K562 (cell line): ENCODE data around the gene ZNF627. TPM values are rescaled to one million over a fixed set of nuclear protein-coding genes. Genes with fewer than 3 reads are reported as not detected.

Source experiments
- ATF1 ChIP-seq, 2 experiments: fragments of 450-650 bp in 1 of 2; IDR thresholded peaks; 2 replicates each; pipeline ENCODE4 v1.6.1; 2016; ENCODE audit warnings: missing compliant biosample characterization in 1 of 2, missing genetic modification characterization in 1 of 2
- BMI1 ChIP-seq: fragments of 150-350 bp; IDR thresholded peaks from 2 replicates; pipeline ENCODE4 v1.6.1; 2014; ENCODE audit warnings: low read length
- CCNT2 ChIP-seq: IDR thresholded peaks from 2 replicates; pipeline ENCODE4 v1.6.1; 2011; ENCODE audit warnings: borderline replicate concordance, low read depth, mild to moderate bottlenecking, moderate library complexity, mixed read lengths, low read length; ENCODE audit not compliant: insufficient read length; ENCODE audit errors: extremely low read depth
- CREB1 ChIP-seq, 2 experiments: sonication (generic) in 1 of 2; formaldehyde crosslinking in 1 of 2; IDR thresholded peaks; 2 replicates each; pipeline versions ENCODE4 v1.6.1 to v1.8.0; 2012 to 2022; ENCODE audit warnings: inconsistent platforms in 1 of 2, mild to moderate bottlenecking in 1 of 2, missing genetic modification reagents in 1 of 2, moderate library complexity in 1 of 2
- ELF4 ChIP-seq: fragments of 450-650 bp; formaldehyde crosslinking; IDR thresholded peaks from 2 replicates; pipeline ENCODE4 v1.4.0; 2022; ENCODE audit warnings: missing genetic modification characterization
- KLF1 ChIP-seq: fragments of 450-650 bp; IDR thresholded peaks from 2 replicates; pipeline ENCODE4 v1.6.1; 2016; ENCODE audit warnings: missing genetic modification characterization, missing compliant biosample characterization
- KLF16 ChIP-seq: IDR thresholded peaks from 2 replicates; pipeline ENCODE4 v1.6.1; 2016; ENCODE audit warnings: antibody characterized with exemption
- MAFG ChIP-seq: fragments of 450-650 bp; conservative IDR thresholded peaks from 2 replicates; pipeline ENCODE4 v1.6.1; 2016; ENCODE audit warnings: missing genetic modification characterization, missing compliant biosample characterization
- MEF2A ChIP-seq: IDR thresholded peaks from 2 replicates; pipeline ENCODE4 v1.6.1; 2011; ENCODE audit warnings: low read depth, mild to moderate bottlenecking, low read length, moderate library complexity; ENCODE audit not compliant: control insufficient read depth
- PPARD ChIP-seq: fragments of 250-450 bp; sonication (Bioruptor Pico); IDR thresholded peaks from 2 replicates; pipeline ENCODE4 v1.8.0; 2022; ENCODE audit warnings: inconsistent platforms, mild to moderate bottlenecking, moderate library complexity
- PTBP1 ChIP-seq: fragments of 200-400 bp; formaldehyde crosslinking; IDR thresholded peaks from 2 replicates; pipeline ENCODE4 v1.6.1; 2017; ENCODE audit warnings: low read depth, low read length
- RCOR1 ChIP-seq, 2 experiments: IDR thresholded peaks; 2 replicates each; pipeline ENCODE4 v1.6.1; 2012; ENCODE audit warnings: low read depth in 2 of 2, low read length in 2 of 2, borderline replicate concordance in 1 of 2, improper control_type of control experiment in 1 of 2
- ZNF274 ChIP-seq: IDR thresholded peaks from 2 replicates; pipeline ENCODE4 v1.6.1; 2011; ENCODE audit warnings: low read depth, mild to moderate bottlenecking, low read length, moderate library complexity, borderline replicate concordance
- ZNF3 ChIP-seq: fragments of 250-450 bp; sonication (Bioruptor Pico); IDR thresholded peaks from 2 replicates; pipeline ENCODE4 v1.5.0; 2021; ENCODE audit warnings: mild to moderate bottlenecking, moderate library complexity
- polyA plus RNA-seq, 8 experiments: library from polyadenylated mRNA; depleted of rRNA in 4 of 8; stranded (reverse) in 5 of 8; unstranded in 3 of 8; fragments of >200 nt; fragmentation: Nextera tagmentation in 2 of 8; fragmentation: Illumina TruSeq in 1 of 8; extraction: Ambion mirVana in 2 of 8; extraction: Trizol in 1 of 8; gene quantifications; 2 replicates each; pipeline versions ENCODE4 v1.2.1 to v1.2.3, GENCODE V29; 2011 to 2014; ENCODE audit warnings: inconsistent platforms in 1 of 8, missing spikeins in 1 of 8
- total RNA-seq, 7 experiments: library from RNA; depleted of rRNA in 6 of 7; stranded (reverse); fragments of >200 nt in 6 of 7; fragmentation: Illumina TruSeq in 2 of 7; extraction: Trizol in 2 of 7; gene quantifications; 2 replicates each; pipeline versions ENCODE4 v1.2.1 to v1.2.3, GENCODE V29; 2011 to 2021; ENCODE audit warnings: low replicate concordance in 1 of 7
- TF ChIP-seq, protein P1 (sequence below): fragments of 200-600 bp; sonication (generic); IDR thresholded peaks from one replicate; pipeline ENCODE4 v1.6.1; 2012; ENCODE audit warnings: mild to moderate bottlenecking, low read depth, low read length, inconsistent platforms
- TF ChIP-seq, protein P2 (sequence below): sonication (generic); formaldehyde crosslinking; IDR thresholded peaks from 2 replicates; pipeline ENCODE4 v1.9.0; 2022; ENCODE audit warnings: mild to moderate bottlenecking, missing genetic modification reagents

ZNF627 gene
- total and polyA plus RNA-seq, 9 of the 15 experiments (the other 6 are each of a cell fraction or from before 2014, with no cell fraction given), result 6.4 to 19.9 (median 10.6) TPM

DNA sequence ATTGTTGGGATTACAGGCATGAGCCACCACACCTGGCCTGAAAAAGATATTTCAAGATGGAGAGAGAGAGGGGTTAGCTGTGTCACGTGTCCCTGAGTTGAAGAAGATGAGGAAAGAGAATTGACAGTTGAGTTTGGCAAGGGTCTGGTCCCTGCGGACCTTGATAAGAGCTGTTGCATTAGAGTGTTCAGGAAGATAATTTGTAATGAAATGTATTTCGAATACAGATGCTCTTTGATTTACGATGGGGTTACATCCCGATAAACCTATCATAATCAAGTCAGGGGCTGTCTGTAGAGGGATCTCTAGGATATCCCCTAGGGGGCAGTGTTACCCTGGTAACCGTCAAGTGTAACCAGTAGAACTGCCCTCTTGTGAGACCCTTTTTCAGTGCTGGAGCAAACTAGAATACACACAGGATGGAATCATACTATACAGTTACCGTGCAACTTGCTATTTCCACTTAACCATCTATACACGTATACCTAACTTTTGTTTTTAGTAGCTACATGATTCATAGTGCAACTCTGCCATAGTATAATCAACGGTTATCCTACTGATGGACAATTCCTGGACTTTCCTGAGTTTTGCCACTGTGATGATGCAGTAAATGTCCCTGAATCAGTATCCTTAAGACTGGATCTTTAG is 36.8 kb upstream of the ZNF627 start (continued):
- TF ChIP-seq ZNF3 (CRISPR knock-in tag), result no peak
- TF ChIP-seq CCNT2, result no peak
- no peak for TF ChIP-seq KLF1 (tag)
- peak; percentile 89 for TF ChIP-seq KLF16
- no peak for TF ChIP-seq BMI1
- no peak for TF ChIP-seq PTBP1
- TF ChIP-seq ELF4, result 0 out of 2 replicates have a peak, but pooled peaks have one; percentile 43
- 0 out of 2 replicates have a peak, but pooled peaks have one; percentile 48 for TF ChIP-seq ZNF274
- TF ChIP-seq ATF1 (CRISPR knock-in tag; IDR thresholded peaks at IDR 0.05), result no peak
- peak; percentile 57 for TF ChIP-seq ATF1 (tag; IDR thresholded peaks at IDR 0.05)
- TF ChIP-seq, protein P1, sequence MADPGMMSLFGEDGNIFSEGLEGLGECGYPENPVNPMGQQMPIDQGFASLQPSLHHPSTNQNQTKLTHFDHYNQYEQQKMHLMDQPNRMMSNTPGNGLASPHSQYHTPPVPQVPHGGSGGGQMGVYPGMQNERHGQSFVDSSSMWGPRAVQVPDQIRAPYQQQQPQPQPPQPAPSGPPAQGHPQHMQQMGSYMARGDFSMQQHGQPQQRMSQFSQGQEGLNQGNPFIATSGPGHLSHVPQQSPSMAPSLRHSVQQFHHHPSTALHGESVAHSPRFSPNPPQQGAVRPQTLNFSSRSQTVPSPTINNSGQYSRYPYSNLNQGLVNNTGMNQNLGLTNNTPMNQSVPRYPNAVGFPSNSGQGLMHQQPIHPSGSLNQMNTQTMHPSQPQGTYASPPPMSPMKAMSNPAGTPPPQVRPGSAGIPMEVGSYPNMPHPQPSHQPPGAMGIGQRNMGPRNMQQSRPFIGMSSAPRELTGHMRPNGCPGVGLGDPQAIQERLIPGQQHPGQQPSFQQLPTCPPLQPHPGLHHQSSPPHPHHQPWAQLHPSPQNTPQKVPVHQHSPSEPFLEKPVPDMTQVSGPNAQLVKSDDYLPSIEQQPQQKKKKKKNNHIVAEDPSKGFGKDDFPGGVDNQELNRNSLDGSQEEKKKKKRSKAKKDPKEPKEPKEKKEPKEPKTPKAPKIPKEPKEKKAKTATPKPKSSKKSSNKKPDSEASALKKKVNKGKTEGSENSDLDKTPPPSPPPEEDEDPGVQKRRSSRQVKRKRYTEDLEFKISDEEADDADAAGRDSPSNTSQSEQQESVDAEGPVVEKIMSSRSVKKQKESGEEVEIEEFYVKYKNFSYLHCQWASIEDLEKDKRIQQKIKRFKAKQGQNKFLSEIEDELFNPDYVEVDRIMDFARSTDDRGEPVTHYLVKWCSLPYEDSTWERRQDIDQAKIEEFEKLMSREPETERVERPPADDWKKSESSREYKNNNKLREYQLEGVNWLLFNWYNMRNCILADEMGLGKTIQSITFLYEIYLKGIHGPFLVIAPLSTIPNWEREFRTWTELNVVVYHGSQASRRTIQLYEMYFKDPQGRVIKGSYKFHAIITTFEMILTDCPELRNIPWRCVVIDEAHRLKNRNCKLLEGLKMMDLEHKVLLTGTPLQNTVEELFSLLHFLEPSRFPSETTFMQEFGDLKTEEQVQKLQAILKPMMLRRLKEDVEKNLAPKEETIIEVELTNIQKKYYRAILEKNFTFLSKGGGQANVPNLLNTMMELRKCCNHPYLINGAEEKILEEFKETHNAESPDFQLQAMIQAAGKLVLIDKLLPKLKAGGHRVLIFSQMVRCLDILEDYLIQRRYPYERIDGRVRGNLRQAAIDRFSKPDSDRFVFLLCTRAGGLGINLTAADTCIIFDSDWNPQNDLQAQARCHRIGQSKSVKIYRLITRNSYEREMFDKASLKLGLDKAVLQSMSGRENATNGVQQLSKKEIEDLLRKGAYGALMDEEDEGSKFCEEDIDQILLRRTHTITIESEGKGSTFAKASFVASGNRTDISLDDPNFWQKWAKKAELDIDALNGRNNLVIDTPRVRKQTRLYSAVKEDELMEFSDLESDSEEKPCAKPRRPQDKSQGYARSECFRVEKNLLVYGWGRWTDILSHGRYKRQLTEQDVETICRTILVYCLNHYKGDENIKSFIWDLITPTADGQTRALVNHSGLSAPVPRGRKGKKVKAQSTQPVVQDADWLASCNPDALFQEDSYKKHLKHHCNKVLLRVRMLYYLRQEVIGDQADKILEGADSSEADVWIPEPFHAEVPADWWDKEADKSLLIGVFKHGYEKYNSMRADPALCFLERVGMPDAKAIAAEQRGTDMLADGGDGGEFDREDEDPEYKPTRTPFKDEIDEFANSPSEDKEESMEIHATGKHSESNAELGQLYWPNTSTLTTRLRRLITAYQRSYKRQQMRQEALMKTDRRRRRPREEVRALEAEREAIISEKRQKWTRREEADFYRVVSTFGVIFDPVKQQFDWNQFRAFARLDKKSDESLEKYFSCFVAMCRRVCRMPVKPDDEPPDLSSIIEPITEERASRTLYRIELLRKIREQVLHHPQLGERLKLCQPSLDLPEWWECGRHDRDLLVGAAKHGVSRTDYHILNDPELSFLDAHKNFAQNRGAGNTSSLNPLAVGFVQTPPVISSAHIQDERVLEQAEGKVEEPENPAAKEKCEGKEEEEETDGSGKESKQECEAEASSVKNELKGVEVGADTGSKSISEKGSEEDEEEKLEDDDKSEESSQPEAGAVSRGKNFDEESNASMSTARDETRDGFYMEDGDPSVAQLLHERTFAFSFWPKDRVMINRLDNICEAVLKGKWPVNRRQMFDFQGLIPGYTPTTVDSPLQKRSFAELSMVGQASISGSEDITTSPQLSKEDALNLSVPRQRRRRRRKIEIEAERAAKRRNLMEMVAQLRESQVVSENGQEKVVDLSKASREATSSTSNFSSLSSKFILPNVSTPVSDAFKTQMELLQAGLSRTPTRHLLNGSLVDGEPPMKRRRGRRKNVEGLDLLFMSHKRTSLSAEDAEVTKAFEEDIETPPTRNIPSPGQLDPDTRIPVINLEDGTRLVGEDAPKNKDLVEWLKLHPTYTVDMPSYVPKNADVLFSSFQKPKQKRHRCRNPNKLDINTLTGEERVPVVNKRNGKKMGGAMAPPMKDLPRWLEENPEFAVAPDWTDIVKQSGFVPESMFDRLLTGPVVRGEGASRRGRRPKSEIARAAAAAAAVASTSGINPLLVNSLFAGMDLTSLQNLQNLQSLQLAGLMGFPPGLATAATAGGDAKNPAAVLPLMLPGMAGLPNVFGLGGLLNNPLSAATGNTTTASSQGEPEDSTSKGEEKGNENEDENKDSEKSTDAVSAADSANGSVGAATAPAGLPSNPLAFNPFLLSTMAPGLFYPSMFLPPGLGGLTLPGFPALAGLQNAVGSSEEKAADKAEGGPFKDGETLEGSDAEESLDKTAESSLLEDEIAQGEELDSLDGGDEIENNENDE, result no peak
- no peak; the same call in 1 of the 2 replicates for TF ChIP-seq CREB1 (IDR thresholded peaks at IDR 0.05)
- TF ChIP-seq CREB1 (CRISPR knock-in tag; IDR thresholded peaks at IDR 0.05), result 0 out of 2 replicates have a peak, but pooled peaks have one; percentile 13
- TF ChIP-seq RCOR1 (IDR thresholded peaks at IDR 0.05; ENCODE audit: borderline replicate concordance in 1 of 2, low read depth in 2 of 2, low read length in 2 of 2), result peak; percentile 66 to 93
- peak; percentile 52 for TF ChIP-seq MAFG (tag)
- TF ChIP-seq, protein P2, sequence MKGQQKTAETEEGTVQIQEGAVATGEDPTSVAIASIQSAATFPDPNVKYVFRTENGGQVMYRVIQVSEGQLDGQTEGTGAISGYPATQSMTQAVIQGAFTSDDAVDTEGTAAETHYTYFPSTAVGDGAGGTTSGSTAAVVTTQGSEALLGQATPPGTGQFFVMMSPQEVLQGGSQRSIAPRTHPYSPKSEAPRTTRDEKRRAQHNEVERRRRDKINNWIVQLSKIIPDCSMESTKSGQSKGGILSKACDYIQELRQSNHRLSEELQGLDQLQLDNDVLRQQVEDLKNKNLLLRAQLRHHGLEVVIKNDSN (CRISPR knock-in tag), result peak; percentile 76
- TF ChIP-seq MEF2A, result peak; percentile 52; the same call in 1 of the 2 replicates
- TF ChIP-seq PPARD (CRISPR knock-in tag), result no peak
